Astrocyte (in vitro differentiated cells and primary cell): ENCODE results near the gene PDE7B.

Experiments
- CTCF ChIP-seq: IDR thresholded peaks from 2 replicates; pipeline ENCODE4 v1.5.1; 2011; ENCODE audit warnings: low read depth, mild to moderate bottlenecking, inconsistent platforms, low read length, moderate library complexity; ENCODE audit not compliant: insufficient read depth
- EZH2 ChIP-seq: IDR thresholded peaks from 2 replicates; pipeline ENCODE4 v1.6.1; 2012; ENCODE audit warnings: mild to moderate bottlenecking, low read length, inconsistent platforms; ENCODE audit not compliant: insufficient read depth

- TF ChIP-seq CTCF (no peak), EZH2 (no peak)
Observed at GRCh38 chr6:136033416-136033815, 181.9 kb downstream of the PDE7B start.
